Endothelial cell of umbilical vein (primary cell): ENCODE data around the gene NR0B2. TPM values are rescaled to one million over a fixed set of nuclear protein-coding genes. Genes with fewer than 3 reads are reported as not detected.

ENCODE experiments used
- BruUV-seq: library from RNA; stranded (reverse); fragments of 400-500 nt; replicated peaks from 2 replicates; lab custom pipeline; 2021; lab: Mats Ljungman, UMichigan
- CTCF ChIA-PET: fragments of 300-600, 350-600 bp; sonication (Branson Sonifier 250); formaldehyde crosslinking; loops from one replicate; lab custom pipeline; 2021; ENCODE audit warnings: antibody characterized with exemption, inconsistent platforms; lab: Charles Lee
- POLR2A ChIA-PET: fragments of 300-600, 350-600 bp; sonication (Branson Sonifier 250); formaldehyde crosslinking; loops from one replicate; lab custom pipeline; 2021; ENCODE audit warnings: antibody characterized with exemption, inconsistent platforms; lab: Charles Lee
- DNase-seq: peaks from one replicate; pipeline ENCODE4 v3.0.0-alpha.2; 2011; ENCODE audit warnings: low read depth, low spot score
- FAIRE-seq: peaks from 2 replicates; lab custom pipeline; 2011; peaks lifted over from hg19 to GRCh38; lab: Jason Lieb, UNC
- H2AFZ ChIP-seq: 2 replicates; pipeline ENCODE4 v1.6.0; 2012; ENCODE audit warnings: low read depth, low read length, control low read depth, inconsistent platforms
- H3K27ac ChIP-seq: 2 replicates; pipeline ENCODE4 v1.5.1; 2011; ENCODE audit warnings: low read depth, mild to moderate bottlenecking, control low read depth, low read length, moderate library complexity; ENCODE audit not compliant: insufficient read depth
- H3K27me3 ChIP-seq, 2 experiments: 2 replicates each; pipeline versions ENCODE4 v1.6.0 to v1.6.1; 2011; ENCODE audit warnings: low read length in 2 of 2, mixed read lengths in 1 of 2; ENCODE audit not compliant: control insufficient read depth in 2 of 2, insufficient read depth in 2 of 2
- H3K36me3 ChIP-seq, 2 experiments: 2 replicates in 1 of 2; 3 replicates in 1 of 2; pipeline ENCODE4 v1.5.1; 2011; ENCODE audit warnings: low read length in 2 of 2, mild to moderate bottlenecking in 1 of 2, moderate library complexity in 1 of 2; ENCODE audit not compliant: control insufficient read depth in 2 of 2, insufficient read depth in 2 of 2; ENCODE audit errors: extremely low read depth in 1 of 2
- H3K4me1 ChIP-seq: 3 replicates; pipeline ENCODE4 v1.5.1; 2011; ENCODE audit warnings: mild to moderate bottlenecking, low read length; ENCODE audit not compliant: control insufficient read depth, insufficient read depth; ENCODE audit errors: extremely low read depth
- H3K4me2 ChIP-seq: 2 replicates; pipeline ENCODE4 v1.6.1; 2011; ENCODE audit warnings: low read length, control low read depth, mixed read lengths; ENCODE audit not compliant: insufficient read depth
- H3K4me3 ChIP-seq, 3 experiments: fragments of 200-600 bp in 1 of 3; sonication (generic), shearing (Covaris generic) in 1 of 3; replicated peaks in 1 of 3; 2 replicates each; pipeline ENCODE4 v1.5.1; 2011 to 2016; ENCODE audit warnings: control low read depth in 3 of 3, low read length in 3 of 3, mild to moderate bottlenecking in 2 of 3, inconsistent platforms in 1 of 3, low read depth in 1 of 3, moderate library complexity in 1 of 3; ENCODE audit not compliant: insufficient read depth in 1 of 3
- H3K79me2 ChIP-seq: 2 replicates; pipeline ENCODE4 v1.6.0; 2012; ENCODE audit warnings: low read length, inconsistent platforms; ENCODE audit not compliant: control insufficient read depth, insufficient read depth
- H3K9ac ChIP-seq: replicated peaks from 2 replicates; pipeline ENCODE3; 2011; ENCODE audit warnings: low read length, control low read depth; ENCODE audit not compliant: insufficient read depth; ENCODE audit errors: extremely low read depth
- H3K9me1 ChIP-seq: replicated peaks from 3 replicates; pipeline ENCODE4 v1.6.0; 2011; ENCODE audit warnings: mild to moderate bottlenecking, low read length; ENCODE audit not compliant: control insufficient read depth, insufficient read depth; ENCODE audit errors: extremely low read depth
- H3K9me3 ChIP-seq: replicated peaks from 2 replicates; pipeline ENCODE4 v1.5.1; 2012; ENCODE audit warnings: low read length, inconsistent platforms; ENCODE audit not compliant: control insufficient read depth, insufficient read depth
- H4K20me1 ChIP-seq: replicated peaks from 2 replicates; pipeline ENCODE3; 2011; ENCODE audit warnings: mild to moderate bottlenecking, low read length; ENCODE audit not compliant: control insufficient read depth, insufficient read depth; ENCODE audit errors: extremely low read depth
- CTCF ChIP-seq, 2 donors: IDR thresholded peaks; 1 replicate in 1 of 2; 2 replicates in 1 of 2; pipeline ENCODE4 v1.5.1; 2011; ENCODE audit warnings: low read length in 2 of 2, mild to moderate bottlenecking in 2 of 2, moderate library complexity in 2 of 2, control low read depth in 1 of 2, inconsistent platforms in 1 of 2, low read depth in 1 of 2; ENCODE audit not compliant: insufficient read depth in 1 of 2; ENCODE audit errors: extremely low read depth in 1 of 2
- EZH2 ChIP-seq: IDR thresholded peaks from 2 replicates; pipeline ENCODE4 v1.6.1; 2012; ENCODE audit warnings: borderline replicate concordance, low read depth, mild to moderate bottlenecking, moderate library complexity, low read length, inconsistent platforms; ENCODE audit not compliant: severe bottlenecking
- FOS ChIP-seq: IDR thresholded peaks from 2 replicates; pipeline ENCODE4 v1.6.1; 2011; ENCODE audit warnings: mild to moderate bottlenecking, low read length, moderate library complexity, borderline replicate concordance; ENCODE audit not compliant: insufficient read depth
- GATA2 ChIP-seq: IDR thresholded peaks from 2 replicates; pipeline ENCODE4 v1.7.0; 2011; ENCODE audit warnings: low read depth, mild to moderate bottlenecking, moderate library complexity, mixed read lengths, low read length; ENCODE audit not compliant: insufficient read length, insufficient read depth
- JUN ChIP-seq: IDR thresholded peaks from 2 replicates; pipeline ENCODE4 v1.6.1; 2011; ENCODE audit warnings: borderline replicate concordance, low read depth; ENCODE audit not compliant: insufficient read length, insufficient read depth
- MAX ChIP-seq: IDR thresholded peaks from 2 replicates; pipeline ENCODE4 v1.6.1; 2011; ENCODE audit not compliant: insufficient read depth, insufficient read length
- MYC ChIP-seq: IDR thresholded peaks from one replicate; pipeline ENCODE4 v1.6.1; 2011; ENCODE audit warnings: mild to moderate bottlenecking, low read depth, low read length
- POLR2A ChIP-seq: IDR thresholded peaks from 2 replicates; pipeline ENCODE4 v1.6.1; 2012; ENCODE audit warnings: low read depth, mild to moderate bottlenecking, control low read depth, low read length
- POLR2AphosphoS5 ChIP-seq: IDR thresholded peaks from 2 replicates; pipeline ENCODE4 v1.6.1; 2012; ENCODE audit warnings: low read depth, mild to moderate bottlenecking, control low read depth, low read length, moderate library complexity; ENCODE audit not compliant: insufficient read depth
- dilution Hi-C: fragments of 300-500 bp; cut with MboI; formaldehyde crosslinking; loops from one replicate; pipeline ENCODE4 v1.15.0; 2019; ENCODE audit warnings: low sequenced_read_pairs; ENCODE audit not compliant: extremely low pct_ligation_motif_present
- intact Hi-C: fragments of 100-400 bp; cut with micrococcal nuclease; formaldehyde crosslinking; loops from one replicate; pipeline ENCODE4 v1.10.0; 2022
- polyA plus RNA-seq, 4 experiments: library from polyadenylated mRNA; depleted of rRNA in 3 of 4; stranded (reverse) in 3 of 4; unstranded in 1 of 4; fragments of >200 nt; gene quantifications; 2 replicates each; pipeline versions ENCODE4 v1.2.1 to v1.2.3, GENCODE V29; 2011 to 2012; ENCODE audit warnings: missing spikeins in 1 of 4
- total RNA-seq: library from RNA; stranded (reverse); gene quantifications from 2 replicates; pipeline ENCODE4 v1.2.3, GENCODE V29; 2021

Gene NR0B2
- total and polyA plus RNA-seq, 2 donors (not counting 3 experiments of a cell fraction or from before 2014, with no cell fraction given) = not detected

GRCh38 chr1:26938004-26938658 lies 24.4 kb upstream of the NR0B2 start:
- Histone ChIP-seq H4K20me1 (no peaks in the 10 kb centered on the region), H2AFZ (no peak overlapping the region), H3K4me1 (no peaks in the 10 kb centered on the region), H3K4me3 (no peak overlapping the region), H3K9me1 (no peaks in the 10 kb centered on the region), H3K9me3 (no peaks in the 10 kb centered on the region), H3K9ac (no peak overlapping the region), H3K27ac (no peak overlapping the region), H3K4me2 (no peak overlapping the region), H3K36me3 (peaks cover 0 to 23% of the 10 kb centered on the region in 2 experiments), H3K79me2 (peaks cover 44% of the 10 kb centered on the region), H3K27me3 (no peaks in the 10 kb centered on the region)
- BruUV-seq = no TSS peak
- TF ChIP-seq EZH2 (no peak), POLR2A (no peak), GATA2 (no peak), JUN (no peak), FOS (no peak), POLR2AphosphoS5 (no peak), CTCF (IDR thresholded peaks at IDR 0.05; ENCODE audit: extremely low read depth in 1 of 2, insufficient read depth in 1 of 2, low read depth in 1 of 2, low read length in 2 of 2) (no peak), MYC (no peak), MAX (no peak)
- intact Hi-C loops = no loop called here
- ChIA-PET CTCF (interaction anchor here (0.8 to 1.5 kb wide), 3 partner anchors 12 to 24 kb away, joined by 3 to 4 read pairs (median 3); no protein-coding TSS in a partner anchor), POLR2A (no interaction called here)
- DNase-seq (no peak), FAIRE-seq (no peak)
- dilution Hi-C loops = no loop called here
